Endothelial cell (in vitro differentiated cells): ENCODE results near the gene SLC30A1. TPM values are rescaled to one million over a fixed set of nuclear protein-coding genes. Genes with fewer than 3 reads are reported as not detected.
A peak's percentile ranks its signal among the peaks of the same experiment; 100 is the strongest.
"Not testable (repeated sequence)": the region's sequence is repeated elsewhere in the genome, so short reads cannot be mapped to it uniquely, and the experiment has no call there.

Source experiments
- DNase-seq: peaks from one replicate; pipeline ENCODE4 v3.0.0; 2021; ENCODE audit warnings: low spot score
- H3K27ac Mint-ChIP-seq: one replicate; pipeline ENCODE4 v1.8.0; 2021; ENCODE audit warnings: mixed read lengths, inconsistent platforms; ENCODE audit not compliant: unreplicated experiment
- H3K27me3 Mint-ChIP-seq: one replicate; pipeline ENCODE4 v1.8.0; 2021; ENCODE audit warnings: mild to moderate bottlenecking, moderate library complexity, mixed read lengths, inconsistent platforms; ENCODE audit not compliant: unreplicated experiment
- H3K36me3 Mint-ChIP-seq: one replicate; pipeline ENCODE4 v1.8.0; 2021; ENCODE audit warnings: mild to moderate bottlenecking, low read depth, mixed read lengths, inconsistent platforms; ENCODE audit not compliant: unreplicated experiment
- H3K4me1 Mint-ChIP-seq: one replicate; pipeline ENCODE4 v1.8.0; 2021; ENCODE audit warnings: mild to moderate bottlenecking, mixed read lengths, inconsistent platforms; ENCODE audit not compliant: unreplicated experiment
- H3K4me3 Mint-ChIP-seq: one replicate; pipeline ENCODE4 v1.8.0; 2021; ENCODE audit warnings: mild to moderate bottlenecking, mixed read lengths, inconsistent platforms; ENCODE audit not compliant: unreplicated experiment
- H3K9me3 Mint-ChIP-seq: one replicate; pipeline ENCODE4 v1.8.0; 2021; ENCODE audit warnings: mixed read lengths, inconsistent platforms; ENCODE audit not compliant: unreplicated experiment
- total RNA-seq: library from RNA; stranded (reverse); fragmentation: NEBNext Ultra II Directional; extraction: Animal tissue kit (Norgen Biotek cat#: 25700); gene quantifications from one replicate; pipeline ENCODE4 v1.2.1, GENCODE V29; 2021; ENCODE audit not compliant: unreplicated experiment
- TF ChIP-seq, protein P1 (sequence below): fragments of 200-600 bp; sonication (generic); IDR thresholded peaks from one replicate; pipeline ENCODE4 v1.5.0; 2021; ENCODE audit warnings: antibody characterized with exemption; ENCODE audit not compliant: unreplicated experiment

SLC30A1 gene
- total RNA-seq, 1 donor from 2014 or later: 7.7 TPM

- Mint-ChIP-seq H3K4me3 (no peak overlapping the region), H3K27ac (no peak overlapping the region), H3K36me3 (peaks cover 9% of the 10 kb centered on the region), H3K4me1 (peaks cover 26% of the 10 kb centered on the region), H3K27me3 (peaks cover 10% of the 10 kb centered on the region), H3K9me3 (no peaks in the 10 kb centered on the region)
- no peak for DNase-seq
- TF ChIP-seq, protein P1, sequence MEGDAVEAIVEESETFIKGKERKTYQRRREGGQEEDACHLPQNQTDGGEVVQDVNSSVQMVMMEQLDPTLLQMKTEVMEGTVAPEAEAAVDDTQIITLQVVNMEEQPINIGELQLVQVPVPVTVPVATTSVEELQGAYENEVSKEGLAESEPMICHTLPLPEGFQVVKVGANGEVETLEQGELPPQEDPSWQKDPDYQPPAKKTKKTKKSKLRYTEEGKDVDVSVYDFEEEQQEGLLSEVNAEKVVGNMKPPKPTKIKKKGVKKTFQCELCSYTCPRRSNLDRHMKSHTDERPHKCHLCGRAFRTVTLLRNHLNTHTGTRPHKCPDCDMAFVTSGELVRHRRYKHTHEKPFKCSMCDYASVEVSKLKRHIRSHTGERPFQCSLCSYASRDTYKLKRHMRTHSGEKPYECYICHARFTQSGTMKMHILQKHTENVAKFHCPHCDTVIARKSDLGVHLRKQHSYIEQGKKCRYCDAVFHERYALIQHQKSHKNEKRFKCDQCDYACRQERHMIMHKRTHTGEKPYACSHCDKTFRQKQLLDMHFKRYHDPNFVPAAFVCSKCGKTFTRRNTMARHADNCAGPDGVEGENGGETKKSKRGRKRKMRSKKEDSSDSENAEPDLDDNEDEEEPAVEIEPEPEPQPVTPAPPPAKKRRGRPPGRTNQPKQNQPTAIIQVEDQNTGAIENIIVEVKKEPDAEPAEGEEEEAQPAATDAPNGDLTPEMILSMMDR: no peak
Observed at GRCh38 chr1:211543025-211543424, 35.9 kb downstream of the SLC30A1 start.

GRCh38 chr1:211541720-211542477 lies 37.1 kb downstream of the SLC30A1 start:
- Mint-ChIP-seq H3K27me3 (peaks cover 10% of the 10 kb centered on the region), H3K4me1 (peaks cover 26% of the 10 kb centered on the region), H3K4me3 (no peak overlapping the region), H3K9me3 (no peaks in the 10 kb centered on the region), H3K36me3 (peaks cover 9% of the 10 kb centered on the region), H3K27ac (peak overlapping the region; percentile 17)
- no peak for DNase-seq
- TF ChIP-seq, protein P1: no peak

GRCh38 chr1:211541278-211541677 lies 37.7 kb downstream of the SLC30A1 start:
- H3K4me1 Mint-ChIP-seq: peaks cover 26% of the 10 kb centered on the region
- H3K4me3 Mint-ChIP-seq: no peak overlapping the region
- peaks cover 9% of the 10 kb centered on the region for H3K36me3 Mint-ChIP-seq
- peaks cover 10% of the 10 kb centered on the region for H3K27me3 Mint-ChIP-seq
- TF ChIP-seq, protein P1: no peak
- H3K27ac Mint-ChIP-seq: peak overlapping the region; percentile 17
- DNase-seq: no peak
- H3K9me3 Mint-ChIP-seq: no peaks in the 10 kb centered on the region

GRCh38 chr1:211540824-211541223 lies 38.1 kb downstream of the SLC30A1 start:
- H3K27me3 Mint-ChIP-seq: not testable (repeated sequence)

GRCh38 chr1:211538287-211538686 lies 40.7 kb downstream of the SLC30A1 start:
- no peak overlapping the region for H3K27ac Mint-ChIP-seq
- H3K36me3 Mint-ChIP-seq: peaks cover 9% of the 10 kb centered on the region
- TF ChIP-seq, protein P1: no peak
- no peak for DNase-seq
- peaks cover 26% of the 10 kb centered on the region for H3K4me1 Mint-ChIP-seq
- peaks cover 10% of the 10 kb centered on the region for H3K27me3 Mint-ChIP-seq
- no peaks in the 10 kb centered on the region for H3K9me3 Mint-ChIP-seq
- H3K4me3 Mint-ChIP-seq: no peak overlapping the region

More at GRCh38 chr1:211540824-211541223, 38.1 kb downstream of the SLC30A1 start:
- not testable (repeated sequence) for H3K27ac Mint-ChIP-seq, H3K9me3 Mint-ChIP-seq, DNase-seq, H3K4me3 Mint-ChIP-seq, H3K36me3 Mint-ChIP-seq
- H3K4me1 Mint-ChIP-seq: peaks cover 26% of the 10 kb centered on the region
